NCI-H187 (cell line): ENCODE results near the gene KLF4.

Experiments used
- DNase-seq, 2 experiments: peaks; one replicate each; lab custom pipeline; 2025; lab: John Stamatoyannopoulos, UW

Gene KLF4

GRCh38 chr9:107487521-107488374, 1.8 kb downstream of the KLF4 start:
- no peak for DNase-seq

GRCh38 chr9:107486674-107487520, 2.7 kb downstream of the KLF4 start:
- DNase-seq, result no peak

GRCh38 chr9:107485458-107486043, 4.0 kb downstream of the KLF4 start:
- DNase-seq, result no peak

GRCh38 chr9:107484117-107484723, 5.3 kb downstream of the KLF4 start:
- DNase-seq, result no peak

GRCh38 chr9:107483666-107484065, 5.9 kb downstream of the KLF4 start:
- no peak for DNase-seq

- DNase-seq, result no peak
These were observed 8.5 kb downstream of the KLF4 start for GRCh38 chr9:107481035-107481434.

GRCh38 chr9:107480386-107480789, 9.2 kb downstream of the KLF4 start:
- no peak for DNase-seq

- DNase-seq, result no peak
These were observed 10.8 kb downstream of the KLF4 start for GRCh38 chr9:107478805-107479204.

GRCh38 chr9:107474124-107474523, 15.4 kb downstream of the KLF4 start:
- DNase-seq, result no peak

- no peak for DNase-seq
These were observed 16.8 kb downstream of the KLF4 start for GRCh38 chr9:107472581-107473340.

GRCh38 chr9:107471552-107471951, 18.0 kb downstream of the KLF4 start:
- no peak for DNase-seq

GRCh38 chr9:107467416-107467815, 22.2 kb downstream of the KLF4 start:
- DNase-seq, result no peak

GRCh38 chr9:107466826-107467225, 22.7 kb downstream of the KLF4 start:
- DNase-seq, result no peak

GRCh38 chr9:107465467-107466451, 23.8 kb downstream of the KLF4 start:
- no peak for DNase-seq

GRCh38 chr9:107464516-107464915, 25.1 kb downstream of the KLF4 start:
- no peak for DNase-seq

GRCh38 chr9:107462691-107463090, 26.9 kb downstream of the KLF4 start:
- DNase-seq, result no peak

GRCh38 chr9:107460153-107461023, 29.2 kb downstream of the KLF4 start:
- DNase-seq, result no peak

GRCh38 chr9:107455425-107456135, 34.0 kb downstream of the KLF4 start:
- no peak for DNase-seq

- no peak for DNase-seq
These were observed 36.1 kb downstream of the KLF4 start for GRCh38 chr9:107453479-107453878.
